ENCODE results near the gene TIMM10. TPM values are rescaled to one million over a fixed set of nuclear protein-coding genes. Genes with fewer than 3 reads are reported as not detected.

The TIMM10 gene
- total and polyA plus RNA-seq, 2 donors (not counting 1 experiment from before 2014, with no cell fraction given) = 32.2 to 57.6 TPM

- H3K9ac ChIP-seq (ENCODE audit: insufficient read depth, low read length) = no peak overlapping the region
- TF ChIP-seq CTCF (conservative IDR thresholded peaks at IDR 0.05 in 1 of 2, IDR thresholded peaks at IDR 0.05 in 1 of 2; ENCODE audit: low read depth in 1 of 2, low read length in 2 of 2) (no peak), EZH2 (IDR thresholded peaks at IDR 0.05; ENCODE audit: low read length, missing control alignments) (no peak)
- H3K79me2 ChIP-seq (ENCODE audit: control insufficient read depth, insufficient read depth, low read length) = no peaks in the 10 kb centered on the region
- no peak overlapping the region for H3K27ac ChIP-seq (ENCODE audit: insufficient read depth, low read length)
- no peak overlapping the region for H3K4me2 ChIP-seq (ENCODE audit: extremely low read depth, insufficient read depth, low read length)
- no peaks in the 10 kb centered on the region for H4K20me1 ChIP-seq (ENCODE audit: control insufficient read depth, extremely low read depth, insufficient read depth, low read length)
- H3K36me3 ChIP-seq (ENCODE audit: control insufficient read depth, insufficient read depth, low read length) = no peaks in the 10 kb centered on the region
- peaks cover 2% of the 10 kb centered on the region for H3K4me1 ChIP-seq (ENCODE audit: control insufficient read depth, extremely low read depth, insufficient read depth, low read length)
- peaks cover 9% of the 10 kb centered on the region for H3K27me3 ChIP-seq (ENCODE audit: control insufficient read depth, insufficient read depth, low read length)
- no peak for DNase-seq (ENCODE audit: low read depth in 2 of 2)
- no peaks in the 10 kb centered on the region for H3K9me3 ChIP-seq (ENCODE audit: control insufficient read depth, insufficient read depth, low read depth, low read length)
- no peak overlapping the region for H2AFZ ChIP-seq (ENCODE audit: low read length)
- H3K4me3 ChIP-seq (replicated peaks in 1 of 4; ENCODE audit: control extremely low read depth in 1 of 4, insufficient read depth in 1 of 4, low read depth in 3 of 4, low read length in 4 of 4) = no peak overlapping the region
Measured at GRCh38 chr11:57544566-57544965, 14.0 kb upstream of the TIMM10 start.

- H3K36me3 ChIP-seq (ENCODE audit: control insufficient read depth, insufficient read depth, low read length) = no peaks in the 10 kb centered on the region
- H4K20me1 ChIP-seq (ENCODE audit: control insufficient read depth, extremely low read depth, insufficient read depth, low read length) = no peaks in the 10 kb centered on the region
- no peak overlapping the region for H2AFZ ChIP-seq (ENCODE audit: low read length)
- H3K4me2 ChIP-seq (ENCODE audit: extremely low read depth, insufficient read depth, low read length) = no peak overlapping the region
- DNase-seq (ENCODE audit: low read depth in 2 of 2) = no peak
- peaks cover 2% of the 10 kb centered on the region for H3K4me1 ChIP-seq (ENCODE audit: control insufficient read depth, extremely low read depth, insufficient read depth, low read length)
- no peak overlapping the region for H3K27ac ChIP-seq (ENCODE audit: insufficient read depth, low read length)
- TF ChIP-seq EZH2 (IDR thresholded peaks at IDR 0.05; ENCODE audit: low read length, missing control alignments) (no peak), CTCF (conservative IDR thresholded peaks at IDR 0.05 in 1 of 2, IDR thresholded peaks at IDR 0.05 in 1 of 2; ENCODE audit: low read depth in 1 of 2, low read length in 2 of 2) (no peak)
- no peaks in the 10 kb centered on the region for H3K79me2 ChIP-seq (ENCODE audit: control insufficient read depth, insufficient read depth, low read length)
- H3K9ac ChIP-seq (ENCODE audit: insufficient read depth, low read length) = no peak overlapping the region
- no peak overlapping the region for H3K4me3 ChIP-seq (replicated peaks in 1 of 4; ENCODE audit: control extremely low read depth in 1 of 4, insufficient read depth in 1 of 4, low read depth in 3 of 4, low read length in 4 of 4)
- H3K27me3 ChIP-seq (ENCODE audit: control insufficient read depth, insufficient read depth, low read length) = peaks cover 9% of the 10 kb centered on the region
- no peaks in the 10 kb centered on the region for H3K9me3 ChIP-seq (ENCODE audit: control insufficient read depth, insufficient read depth, low read depth, low read length)
Measured at GRCh38 chr11:57543593-57543992, 13.0 kb upstream of the TIMM10 start.

GRCh38 chr11:57542582-57542981, 12.0 kb upstream of the TIMM10 start:
- TF ChIP-seq CTCF (conservative IDR thresholded peaks at IDR 0.05 in 1 of 2, IDR thresholded peaks at IDR 0.05 in 1 of 2; ENCODE audit: low read depth in 1 of 2, low read length in 2 of 2) = no peak
- TF ChIP-seq EZH2 (IDR thresholded peaks at IDR 0.05; ENCODE audit: low read length, missing control alignments) = no peak
- H3K27me3 ChIP-seq (ENCODE audit: control insufficient read depth, insufficient read depth, low read length) = peaks cover 9% of the 10 kb centered on the region
- no peaks in the 10 kb centered on the region for H3K79me2 ChIP-seq (ENCODE audit: control insufficient read depth, insufficient read depth, low read length)
- H2AFZ ChIP-seq (ENCODE audit: low read length) = no peak overlapping the region
- H3K4me2 ChIP-seq (ENCODE audit: extremely low read depth, insufficient read depth, low read length) = no peak overlapping the region
- H3K36me3 ChIP-seq (ENCODE audit: control insufficient read depth, insufficient read depth, low read length) = no peaks in the 10 kb centered on the region
- no peaks in the 10 kb centered on the region for H3K9me3 ChIP-seq (ENCODE audit: control insufficient read depth, insufficient read depth, low read depth, low read length)
- H4K20me1 ChIP-seq (ENCODE audit: control insufficient read depth, extremely low read depth, insufficient read depth, low read length) = no peaks in the 10 kb centered on the region
- no peak overlapping the region for H3K27ac ChIP-seq (ENCODE audit: insufficient read depth, low read length)
- H3K4me1 ChIP-seq (ENCODE audit: control insufficient read depth, extremely low read depth, insufficient read depth, low read length) = peaks cover 2% of the 10 kb centered on the region
- no peak overlapping the region for H3K4me3 ChIP-seq (replicated peaks in 1 of 4; ENCODE audit: control extremely low read depth in 1 of 4, insufficient read depth in 1 of 4, low read depth in 3 of 4, low read length in 4 of 4)
- H3K9ac ChIP-seq (ENCODE audit: insufficient read depth, low read length) = no peak overlapping the region
- DNase-seq (ENCODE audit: low read depth in 2 of 2) = no peak

All from fibroblast of lung (primary cell).